NCI-H2227 (cell line): ENCODE measurements around the gene MTA3.
A peak's percentile ranks its signal among the peaks of the same experiment; 100 is the strongest.

ENCODE experiments used
- DNase-seq: peaks from one replicate; lab custom pipeline; 2025; ENCODE audit not compliant: unreplicated experiment; lab: John Stamatoyannopoulos, UW

Gene MTA3

GRCh38 chr2:42758751-42759150 is 190.3 kb downstream of the MTA3 start:
- DNase-seq, result no peak

- DNase-seq, result no peak
Observed at GRCh38 chr2:42761554-42761953, 193.1 kb downstream of the MTA3 start.

GRCh38 chr2:42762155-42762554 is 193.7 kb downstream of the MTA3 start:
- DNase-seq, result no peak

GRCh38 chr2:42762823-42763804 is 194.7 kb downstream of the MTA3 start:
- DNase-seq, result no peak

- no peak for DNase-seq
Observed at GRCh38 chr2:42764096-42764495, 195.7 kb downstream of the MTA3 start, which contains the start of gene OXER1. TSS of gene OXER1 (minus strand) at chr2:42764135. CDS start at chr2:42764062, 73 bp downstream.

GRCh38 chr2:42764901-42765300 is 196.5 kb downstream of the MTA3 start:
- DNase-seq, result no peak

GRCh38 chr2:42765686-42766085 is 197.3 kb downstream of the MTA3 start:
- DNase-seq, result no peak

- no peak for DNase-seq
Observed at GRCh38 chr2:42767080-42767898, 198.9 kb downstream of the MTA3 start.

GRCh38 chr2:42767899-42768705 is 199.7 kb downstream of the MTA3 start:
- DNase-seq, result no peak

GRCh38 chr2:42768706-42769256 is 200.3 kb downstream of the MTA3 start:
- no peak for DNase-seq

- no peak for DNase-seq
Observed at GRCh38 chr2:42769583-42770287, 201.3 kb downstream of the MTA3 start.

- peak; percentile 23 for DNase-seq
Observed at GRCh38 chr2:42770288-42771131, 202.1 kb downstream of the MTA3 start.

- DNase-seq, result no peak
Observed at GRCh38 chr2:42771546-42772153, 203.2 kb downstream of the MTA3 start.

- DNase-seq, result no peak
Observed at GRCh38 chr2:42775186-42775585, 206.8 kb downstream of the MTA3 start.

GRCh38 chr2:42775810-42776209 is 207.4 kb downstream of the MTA3 start:
- DNase-seq, result no peak

GRCh38 chr2:42777883-42778805 is 209.7 kb downstream of the MTA3 start:
- DNase-seq, result no peak

- DNase-seq, result no peak
Observed at GRCh38 chr2:42781181-42781580, 212.7 kb downstream of the MTA3 start.

GRCh38 chr2:42783511-42783910 is 215.1 kb downstream of the MTA3 start:
- DNase-seq, result no peak
